Osteocyte (in vitro differentiated cells): ENCODE measurements around the gene NHP2. TPM values are rescaled to one million over a fixed set of nuclear protein-coding genes. Genes with fewer than 3 reads are reported as not detected.
"Not testable (repeated sequence)": the region's sequence is repeated elsewhere in the genome, so short reads cannot be mapped to it uniquely, and the experiment has no call there.

Source experiments
- DNase-seq: peaks from one replicate; pipeline ENCODE4 v3.0.0; 2021; ENCODE audit warnings: mixed read lengths; ENCODE audit not compliant: unreplicated experiment; ENCODE audit errors: extremely low spot score
- H3K27ac Mint-ChIP-seq: one replicate; pipeline ENCODE4 v1.8.0; 2021; ENCODE audit warnings: mild to moderate bottlenecking, mixed read lengths; ENCODE audit not compliant: unreplicated experiment
- H3K27me3 Mint-ChIP-seq: one replicate; pipeline ENCODE4 v1.8.0; 2021; ENCODE audit warnings: mixed read lengths; ENCODE audit not compliant: unreplicated experiment
- H3K36me3 Mint-ChIP-seq: one replicate; pipeline ENCODE4 v1.8.0; 2021; ENCODE audit warnings: mixed read lengths; ENCODE audit not compliant: unreplicated experiment
- H3K4me1 Mint-ChIP-seq: one replicate; pipeline ENCODE4 v1.8.0; 2021; ENCODE audit warnings: mixed read lengths; ENCODE audit not compliant: unreplicated experiment
- H3K4me3 Mint-ChIP-seq: one replicate; pipeline ENCODE4 v1.8.0; 2021; ENCODE audit warnings: mild to moderate bottlenecking, moderate library complexity, mixed read lengths; ENCODE audit not compliant: unreplicated experiment
- H3K9me3 Mint-ChIP-seq: one replicate; pipeline ENCODE4 v1.8.0; 2021; ENCODE audit warnings: mixed read lengths; ENCODE audit not compliant: unreplicated experiment
- CTCF ChIP-seq: fragments of 200-600 bp; sonication (generic); IDR thresholded peaks from 2 replicates; pipeline ENCODE4 v1.5.0; 2021; ENCODE audit warnings: antibody characterized with exemption, mild to moderate bottlenecking, moderate library complexity
- total RNA-seq: library from RNA; stranded (reverse); gene quantifications from 2 replicates; pipeline ENCODE4 v1.2.1, GENCODE V29; 2021

The NHP2 gene
- total RNA-seq, 1 donor from 2014 or later = 94.2 TPM

- peaks cover 21% of the 10 kb centered on the region for H3K4me1 Mint-ChIP-seq
- no peak for TF ChIP-seq CTCF
- H3K27me3 Mint-ChIP-seq = no peaks in the 10 kb centered on the region
- no peak overlapping the region for H3K4me3 Mint-ChIP-seq
- H3K27ac Mint-ChIP-seq = peak overlapping the region; percentile 20
- peaks cover 2% of the 10 kb centered on the region for H3K36me3 Mint-ChIP-seq
- H3K9me3 Mint-ChIP-seq = no peaks in the 10 kb centered on the region
- DNase-seq = no peak
Observed at GRCh38 chr5:178199581-178200434, 46.1 kb upstream of the NHP2 start.

GRCh38 chr5:178198706-178199105 is 45.0 kb upstream of the NHP2 start:
- H3K27me3 Mint-ChIP-seq = peaks cover 3% of the 10 kb centered on the region
- no peak for TF ChIP-seq CTCF
- H3K4me1 Mint-ChIP-seq = peaks cover 24% of the 10 kb centered on the region
- no peak overlapping the region for H3K4me3 Mint-ChIP-seq
- H3K36me3 Mint-ChIP-seq = no peaks in the 10 kb centered on the region
- no peak for DNase-seq
- H3K27ac Mint-ChIP-seq = no peak overlapping the region
- no peaks in the 10 kb centered on the region for H3K9me3 Mint-ChIP-seq

- H3K9me3 Mint-ChIP-seq, H3K27ac Mint-ChIP-seq, H3K36me3 Mint-ChIP-seq, H3K4me3 Mint-ChIP-seq, H3K27me3 Mint-ChIP-seq, DNase-seq: not testable (repeated sequence)
- H3K4me1 Mint-ChIP-seq = peaks cover 26% of the 10 kb centered on the region
Observed at GRCh38 chr5:178198151-178198550, 44.5 kb upstream of the NHP2 start.

- DNase-seq = no peak
- H3K27me3 Mint-ChIP-seq = peaks cover 9% of the 10 kb centered on the region
- no peak overlapping the region for H3K27ac Mint-ChIP-seq
- peaks cover 2% of the 10 kb centered on the region for H3K36me3 Mint-ChIP-seq
- no peak overlapping the region for H3K4me3 Mint-ChIP-seq
- TF ChIP-seq CTCF = peak; percentile 29
- peaks cover 3% of the 10 kb centered on the region for H3K9me3 Mint-ChIP-seq
- H3K4me1 Mint-ChIP-seq = peaks cover 26% of the 10 kb centered on the region
Observed at GRCh38 chr5:178196986-178197385, 43.3 kb upstream of the NHP2 start.

- Mint-ChIP-seq H3K4me1 (peaks cover 26% of the 10 kb centered on the region), H3K27me3 (peaks cover 9% of the 10 kb centered on the region), H3K27ac (no peak overlapping the region), H3K4me3 (no peak overlapping the region), H3K9me3 (peaks cover 3% of the 10 kb centered on the region), H3K36me3 (peaks cover 2% of the 10 kb centered on the region)
- TF ChIP-seq CTCF = no peak
- DNase-seq = no peak
Observed at GRCh38 chr5:178196281-178196812, 42.7 kb upstream of the NHP2 start.
